Measurements from ENCODE around the gene DIABLO.
A peak's percentile ranks its signal among the peaks of the same experiment; 100 is the strongest.

Gene DIABLO

DNA sequence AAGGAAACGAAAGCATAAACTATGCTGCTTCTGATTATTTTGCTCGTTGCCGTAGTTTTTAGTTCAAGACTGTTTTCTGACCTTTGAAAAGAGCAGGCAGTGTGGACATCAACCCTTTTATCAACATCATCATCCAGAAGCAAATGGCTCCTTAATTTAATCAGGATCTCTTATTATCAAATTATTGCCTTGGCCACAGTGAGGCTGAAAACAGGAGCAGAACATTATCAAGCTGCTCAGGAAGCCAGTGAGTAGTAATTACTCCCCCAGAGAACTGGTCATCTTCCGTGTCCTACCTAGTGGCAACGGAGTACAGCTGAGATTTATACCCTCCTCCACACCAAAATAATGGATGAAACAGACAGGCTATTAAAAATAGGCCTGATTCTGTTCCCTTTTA, 2.2 kb upstream of the DIABLO start:
- H3K27ac ChIP-seq (replicated peaks) = no peak overlapping the region
- no peak for DNase-seq (ENCODE audit: low read depth in 1 of 2, low spot score in 1 of 2)
- TF ChIP-seq SPI1 (IDR thresholded peaks at IDR 0.05; ENCODE audit: borderline replicate concordance, low read depth) = no peak
- TF ChIP-seq POLR2AphosphoS5 (IDR thresholded peaks at IDR 0.05; ENCODE audit: low read depth) = no peak
- TF ChIP-seq, protein P1, sequence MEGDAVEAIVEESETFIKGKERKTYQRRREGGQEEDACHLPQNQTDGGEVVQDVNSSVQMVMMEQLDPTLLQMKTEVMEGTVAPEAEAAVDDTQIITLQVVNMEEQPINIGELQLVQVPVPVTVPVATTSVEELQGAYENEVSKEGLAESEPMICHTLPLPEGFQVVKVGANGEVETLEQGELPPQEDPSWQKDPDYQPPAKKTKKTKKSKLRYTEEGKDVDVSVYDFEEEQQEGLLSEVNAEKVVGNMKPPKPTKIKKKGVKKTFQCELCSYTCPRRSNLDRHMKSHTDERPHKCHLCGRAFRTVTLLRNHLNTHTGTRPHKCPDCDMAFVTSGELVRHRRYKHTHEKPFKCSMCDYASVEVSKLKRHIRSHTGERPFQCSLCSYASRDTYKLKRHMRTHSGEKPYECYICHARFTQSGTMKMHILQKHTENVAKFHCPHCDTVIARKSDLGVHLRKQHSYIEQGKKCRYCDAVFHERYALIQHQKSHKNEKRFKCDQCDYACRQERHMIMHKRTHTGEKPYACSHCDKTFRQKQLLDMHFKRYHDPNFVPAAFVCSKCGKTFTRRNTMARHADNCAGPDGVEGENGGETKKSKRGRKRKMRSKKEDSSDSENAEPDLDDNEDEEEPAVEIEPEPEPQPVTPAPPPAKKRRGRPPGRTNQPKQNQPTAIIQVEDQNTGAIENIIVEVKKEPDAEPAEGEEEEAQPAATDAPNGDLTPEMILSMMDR (IDR thresholded peaks at IDR 0.05; ENCODE audit: insufficient read depth, low read length) = no peak
- TF ChIP-seq GABPA (IDR thresholded peaks at IDR 0.05; ENCODE audit: low read depth) = no peak
- TF ChIP-seq, protein P2, sequence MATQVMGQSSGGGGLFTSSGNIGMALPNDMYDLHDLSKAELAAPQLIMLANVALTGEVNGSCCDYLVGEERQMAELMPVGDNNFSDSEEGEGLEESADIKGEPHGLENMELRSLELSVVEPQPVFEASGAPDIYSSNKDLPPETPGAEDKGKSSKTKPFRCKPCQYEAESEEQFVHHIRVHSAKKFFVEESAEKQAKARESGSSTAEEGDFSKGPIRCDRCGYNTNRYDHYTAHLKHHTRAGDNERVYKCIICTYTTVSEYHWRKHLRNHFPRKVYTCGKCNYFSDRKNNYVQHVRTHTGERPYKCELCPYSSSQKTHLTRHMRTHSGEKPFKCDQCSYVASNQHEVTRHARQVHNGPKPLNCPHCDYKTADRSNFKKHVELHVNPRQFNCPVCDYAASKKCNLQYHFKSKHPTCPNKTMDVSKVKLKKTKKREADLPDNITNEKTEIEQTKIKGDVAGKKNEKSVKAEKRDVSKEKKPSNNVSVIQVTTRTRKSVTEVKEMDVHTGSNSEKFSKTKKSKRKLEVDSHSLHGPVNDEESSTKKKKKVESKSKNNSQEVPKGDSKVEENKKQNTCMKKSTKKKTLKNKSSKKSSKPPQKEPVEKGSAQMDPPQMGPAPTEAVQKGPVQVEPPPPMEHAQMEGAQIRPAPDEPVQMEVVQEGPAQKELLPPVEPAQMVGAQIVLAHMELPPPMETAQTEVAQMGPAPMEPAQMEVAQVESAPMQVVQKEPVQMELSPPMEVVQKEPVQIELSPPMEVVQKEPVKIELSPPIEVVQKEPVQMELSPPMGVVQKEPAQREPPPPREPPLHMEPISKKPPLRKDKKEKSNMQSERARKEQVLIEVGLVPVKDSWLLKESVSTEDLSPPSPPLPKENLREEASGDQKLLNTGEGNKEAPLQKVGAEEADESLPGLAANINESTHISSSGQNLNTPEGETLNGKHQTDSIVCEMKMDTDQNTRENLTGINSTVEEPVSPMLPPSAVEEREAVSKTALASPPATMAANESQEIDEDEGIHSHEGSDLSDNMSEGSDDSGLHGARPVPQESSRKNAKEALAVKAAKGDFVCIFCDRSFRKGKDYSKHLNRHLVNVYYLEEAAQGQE (IDR thresholded peaks at IDR 0.05; ENCODE audit: insufficient replicate concordance, low read depth) = no peak
- H3K27me3 ChIP-seq (ENCODE audit: insufficient read depth, poor library complexity, severe bottlenecking) = no peaks in the 10 kb centered on the region
- no peak overlapping the region for H3K4me3 ChIP-seq (replicated peaks; ENCODE audit: insufficient read depth, low read length)

DNA sequence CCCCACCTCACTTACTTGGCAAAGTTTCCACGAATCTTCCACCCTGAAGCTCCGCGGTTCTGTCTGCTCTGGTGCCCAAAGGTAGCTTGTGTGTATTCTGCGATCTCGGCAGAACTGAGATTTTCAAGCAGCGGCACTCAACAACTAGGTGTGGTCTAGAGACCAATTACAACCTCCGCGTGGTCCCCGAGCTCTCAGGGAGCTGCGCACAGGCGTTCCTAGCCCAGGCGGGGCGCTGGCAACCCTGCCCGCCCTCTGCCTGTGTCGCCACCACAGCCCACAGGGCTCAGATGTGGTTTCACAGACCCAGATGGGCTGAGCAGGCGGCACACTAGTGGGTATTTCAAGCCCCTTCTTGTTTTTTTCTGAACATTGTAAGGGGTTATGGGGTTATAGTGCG, 1.5 kb upstream of the DIABLO start:
- TF ChIP-seq SPI1 (IDR thresholded peaks at IDR 0.05; ENCODE audit: borderline replicate concordance, low read depth) (no peak), GABPA (IDR thresholded peaks at IDR 0.05; ENCODE audit: low read depth) (no peak), POLR2AphosphoS5 (IDR thresholded peaks at IDR 0.05; ENCODE audit: low read depth) (no peak)
- TF ChIP-seq, protein P2 (IDR thresholded peaks at IDR 0.05; ENCODE audit: insufficient replicate concordance, low read depth) = no peak
- TF ChIP-seq, protein P1 (IDR thresholded peaks at IDR 0.05; ENCODE audit: insufficient read depth, low read length) = no peak
- Histone ChIP-seq H3K27me3 (ENCODE audit: insufficient read depth, poor library complexity, severe bottlenecking) (no peaks in the 10 kb centered on the region), H3K4me3 (replicated peaks; ENCODE audit: insufficient read depth, low read length) (no peak overlapping the region), H3K27ac (replicated peaks) (no peak overlapping the region)
- no peak for DNase-seq (ENCODE audit: low read depth in 1 of 2, low spot score in 1 of 2)

DNA sequence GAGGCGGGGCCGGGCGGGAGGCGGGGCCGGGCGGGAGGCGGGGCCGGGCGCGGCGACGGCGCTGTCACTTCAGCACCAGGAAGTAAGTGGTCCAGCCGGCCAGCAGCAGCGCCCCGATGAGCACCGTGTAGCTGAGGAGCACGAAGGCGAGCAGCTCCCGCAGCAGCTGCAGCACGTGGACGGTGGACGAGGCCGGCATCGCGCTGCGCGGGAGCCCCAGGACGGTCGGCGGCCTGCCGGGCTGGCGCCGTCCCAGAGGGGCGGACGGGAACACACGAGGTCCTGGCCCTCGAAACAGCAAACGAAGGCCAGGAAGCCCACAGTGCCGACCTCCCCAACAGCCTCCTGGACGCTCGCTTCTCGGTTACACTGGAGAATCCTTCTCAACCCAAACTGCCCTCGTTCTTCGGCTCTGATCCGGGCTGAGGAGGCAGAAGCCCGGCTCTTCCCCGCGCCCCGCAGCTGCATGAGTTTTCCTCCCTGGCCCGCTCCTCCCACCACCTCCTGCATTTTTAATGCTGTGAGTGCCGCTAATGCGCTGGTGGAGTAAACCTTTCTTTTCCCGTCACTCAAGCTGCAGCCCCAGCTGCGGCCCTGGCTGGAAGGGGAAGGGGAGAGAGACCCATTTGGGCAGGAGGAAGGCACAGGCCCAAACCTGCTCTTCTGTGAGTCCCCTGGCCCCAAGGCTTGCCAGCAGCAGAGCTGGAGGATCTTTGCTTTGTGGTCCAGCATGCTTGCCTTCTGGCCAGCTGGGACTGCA, 694 bp upstream of the DIABLO start:
- DNase-seq (ENCODE audit: low read depth in 1 of 2, low spot score in 1 of 2) = no peak
- Histone ChIP-seq H3K27me3 (ENCODE audit: insufficient read depth, poor library complexity, severe bottlenecking) (no peaks in the 10 kb centered on the region), H3K27ac (replicated peaks) (no peak overlapping the region), H3K4me3 (replicated peaks; ENCODE audit: insufficient read depth, low read length) (peak overlapping the region; percentile 43)
- TF ChIP-seq, protein P2 (IDR thresholded peaks at IDR 0.05; ENCODE audit: insufficient replicate concordance, low read depth) = peak; percentile 92
- TF ChIP-seq SPI1 (IDR thresholded peaks at IDR 0.05; ENCODE audit: borderline replicate concordance, low read depth) = no peak
- no peak for TF ChIP-seq GABPA (IDR thresholded peaks at IDR 0.05; ENCODE audit: low read depth)
- no peak; the same call in 1 of the 2 replicates for TF ChIP-seq POLR2AphosphoS5 (IDR thresholded peaks at IDR 0.05; ENCODE audit: low read depth)
- TF ChIP-seq, protein P1 (IDR thresholded peaks at IDR 0.05; ENCODE audit: insufficient read depth, low read length) = no peak
